ENCODE results near the gene TGFB1. TPM values are rescaled to one million over a fixed set of nuclear protein-coding genes. Genes with fewer than 3 reads are reported as not detected.
A peak's percentile ranks its signal among the peaks of the same experiment; 100 is the strongest.

Gene TGFB1
- total and polyA plus RNA-seq, 8 donors: 29.8 to 98.0 (median 39.1) TPM

DNA sequence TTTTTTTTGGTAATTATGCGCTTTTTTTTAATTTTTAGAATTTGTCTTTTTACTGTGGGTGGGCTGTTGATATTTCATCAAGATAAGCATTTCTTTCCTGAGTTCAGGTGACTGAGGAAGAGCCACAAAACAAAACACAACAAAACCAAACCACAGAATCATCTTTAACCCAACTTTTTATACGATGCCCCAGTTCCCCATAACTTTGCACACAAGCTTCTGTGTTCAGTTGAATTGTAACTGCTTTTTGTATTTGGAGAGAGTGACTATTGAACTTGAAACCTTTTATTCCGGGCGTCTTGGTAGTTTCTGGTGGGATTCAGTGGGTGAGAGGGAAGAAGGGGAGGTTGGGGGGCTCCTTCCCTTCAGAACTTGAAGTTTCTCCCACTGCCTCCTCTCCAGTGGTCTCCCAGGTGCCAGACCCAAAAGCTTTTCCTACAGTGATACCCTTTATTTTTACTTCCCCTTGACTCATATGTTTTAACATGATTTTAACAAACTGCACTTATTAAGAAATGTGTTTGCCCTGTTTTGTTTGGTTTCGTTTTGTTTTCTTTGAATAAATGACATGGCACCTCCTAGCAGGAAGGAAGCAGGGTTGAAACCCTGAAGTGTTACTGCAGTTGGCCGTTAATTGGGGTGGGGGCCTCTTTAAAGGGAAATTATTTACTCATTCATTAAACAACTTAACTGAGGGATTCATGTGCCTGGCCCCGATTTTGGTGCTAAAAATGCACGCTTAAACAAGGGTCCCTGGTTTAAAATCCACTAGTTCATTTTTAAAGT, 46.4 kb downstream of the TGFB1 start:
- no peak overlapping the region for H3K4me3 ChIP-seq
- H3K27me3 ChIP-seq: no peaks in the 10 kb centered on the region

GRCh38 chr19:41305927-41306793, 47.6 kb downstream of the TGFB1 start:
- H3K36me3 ChIP-seq: peaks cover 0 to 67% of the 10 kb centered on the region in 2 donors
- H3K27me3 ChIP-seq: no peaks in the 10 kb centered on the region
- no peaks in the 10 kb centered on the region for H3K9me3 ChIP-seq
- H3K4me3 ChIP-seq: no peak overlapping the region
- peak overlapping the region; percentile 96 to 98 for H3K27ac ChIP-seq
- DNase-seq: peak in 1 of 4 donors; percentile 32
- TF ChIP-seq CTCF (IDR thresholded peaks at IDR 0.05): no peak
- peaks cover 23 to 58% of the 10 kb centered on the region in 2 donors for H3K4me1 ChIP-seq
- intact Hi-C loops (cut with DNase I): loop anchor here in 1 of 2 donors (5.0 kb wide), 1 partner anchor 99 kb away; no protein-coding TSS in a partner anchor
- no peak for ATAC-seq

More for the DNA sequence above, 46.4 kb downstream of the TGFB1 start:
- H3K36me3 ChIP-seq: peaks cover 0 to 59% of the 10 kb centered on the region in 2 donors
- peak overlapping the region; percentile 96 to 98 for H3K27ac ChIP-seq
- no peaks in the 10 kb centered on the region for H3K9me3 ChIP-seq
- DNase-seq: peak in 1 of 4 donors; percentile 11
- ATAC-seq: no peak
- intact Hi-C loops (cut with DNase I): loop anchor here in 1 of 2 donors (5.0 kb wide), 1 partner anchor 100 kb away; no protein-coding TSS in a partner anchor
- TF ChIP-seq CTCF (IDR thresholded peaks at IDR 0.05): no peak
- peaks cover 28 to 63% of the 10 kb centered on the region in 2 donors for H3K4me1 ChIP-seq

DNA sequence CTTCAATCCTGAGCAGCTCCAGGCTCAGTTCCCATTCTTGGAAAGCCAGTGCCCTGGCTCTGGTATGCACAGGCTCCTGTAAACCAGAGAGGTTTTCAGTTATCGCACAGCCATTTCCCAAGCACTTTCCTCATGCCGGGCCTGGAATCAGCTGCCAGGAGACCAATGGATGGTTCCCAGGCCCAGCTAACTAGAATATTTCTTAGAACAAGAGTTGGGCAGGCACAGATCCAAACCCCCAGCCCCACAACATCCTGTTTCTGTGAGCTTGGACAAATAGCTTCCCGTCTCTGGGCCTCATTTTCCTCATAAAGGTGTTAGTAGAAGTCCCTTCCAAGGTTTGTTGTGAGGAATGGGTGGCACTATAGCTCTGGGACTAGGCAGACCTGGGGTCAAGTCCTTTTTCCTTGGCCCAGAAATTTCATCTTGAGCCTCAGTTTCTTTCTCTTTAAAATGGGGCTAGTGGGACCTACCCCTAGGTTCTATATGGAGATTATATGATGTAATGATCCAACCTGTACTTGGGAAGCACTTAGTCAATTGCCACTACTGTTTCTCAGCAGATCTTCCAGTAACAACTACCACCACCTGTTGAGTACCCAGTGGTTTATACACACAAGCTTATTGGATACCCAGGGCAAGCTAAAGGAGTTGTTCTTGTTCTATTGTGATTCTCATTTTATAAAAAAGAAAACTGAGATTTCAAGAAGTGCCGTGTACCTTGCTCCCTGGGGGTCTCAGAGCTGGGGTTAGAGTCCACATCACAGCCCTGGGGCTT, 48.8 kb downstream of the TGFB1 start:
- intact Hi-C loops (cut with DNase I): loop anchor here in 1 of 2 donors (5.0 kb wide), 1 partner anchor 98 kb away; no protein-coding TSS in a partner anchor
- H3K27me3 ChIP-seq: no peaks in the 10 kb centered on the region
- peak overlapping the region in 1 of 2 donors; percentile 28 for H3K27ac ChIP-seq
- no peaks in the 10 kb centered on the region for H3K9me3 ChIP-seq
- ATAC-seq: no peak
- no peak overlapping the region for H3K4me3 ChIP-seq
- H3K4me1 ChIP-seq: peaks cover 21 to 56% of the 10 kb centered on the region in 2 donors
- peaks cover 0 to 80% of the 10 kb centered on the region in 2 donors for H3K36me3 ChIP-seq
- DNase-seq: no peak
- TF ChIP-seq CTCF (IDR thresholded peaks at IDR 0.05): no peak

DNA sequence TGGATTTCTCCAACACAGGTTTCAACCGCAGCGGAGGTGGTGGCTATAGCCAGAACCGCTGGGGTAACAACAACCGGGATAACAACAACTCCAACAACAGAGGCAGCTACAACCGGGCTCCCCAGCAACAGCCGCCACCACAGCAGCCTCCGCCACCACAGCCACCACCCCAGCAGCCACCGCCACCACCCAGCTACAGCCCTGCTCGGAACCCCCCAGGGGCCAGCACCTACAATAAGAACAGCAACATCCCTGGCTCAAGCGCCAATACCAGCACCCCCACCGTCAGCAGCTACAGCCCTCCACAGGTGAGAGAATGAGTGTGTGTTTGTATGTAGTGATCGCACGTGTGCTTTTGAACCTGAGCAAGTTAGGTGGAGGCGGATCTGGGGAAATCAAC, 49.8 kb downstream of the TGFB1 start:
- Histone ChIP-seq H3K4me3 (no peak overlapping the region), H3K9me3 (no peaks in the 10 kb centered on the region), H3K27me3 (no peaks in the 10 kb centered on the region), H3K4me1 (peaks cover 26 to 60% of the 10 kb centered on the region in 2 donors), H3K27ac (peak overlapping the region in 1 of 2 donors; percentile 28), H3K36me3 (peaks cover 0 to 89% of the 10 kb centered on the region in 2 donors)
- intact Hi-C loops (cut with DNase I): no loop called here
- no peak for ATAC-seq
- DNase-seq: no peak
- TF ChIP-seq CTCF (IDR thresholded peaks at IDR 0.05): no peak
